H1 (cell line): ENCODE data around the gene ELFN1. TPM values are rescaled to one million over a fixed set of nuclear protein-coding genes. Genes with fewer than 3 reads are reported as not detected.

Experiments used
- CTCF ChIA-PET: fragments of 300-600 bp; sonication (Branson Sonifier 250); formaldehyde crosslinking; loops from one replicate; lab custom pipeline; 2021; ENCODE audit not compliant: partially characterized antibody; lab: Charles Lee
- POLR2A ChIA-PET: fragments of 300-600 bp; sonication (Branson Sonifier 250); formaldehyde crosslinking; loops from one replicate; lab custom pipeline; 2021; ENCODE audit warnings: inconsistent platforms; ENCODE audit not compliant: partially characterized antibody; lab: Charles Lee
- DNase-seq, 2 experiments: peaks; one replicate each; pipeline versions ENCODE4 v3.0.0 to v3.0.0-alpha.2; 2010 to 2022; ENCODE audit warnings: low spot score in 2 of 2, low read depth in 1 of 2, mixed read lengths in 1 of 2
- FAIRE-seq: peaks from 2 replicates; lab custom pipeline; 2011; peaks lifted over from hg19 to GRCh38; lab: Jason Lieb, UNC
- H2AFZ ChIP-seq: 2 replicates; pipeline ENCODE4 v1.8.1; 2012; ENCODE audit warnings: low read length, inconsistent platforms
- H2AK5ac ChIP-seq: 2 replicates; pipeline ENCODE4 v1.6.1; 2013; ENCODE audit warnings: low read depth, low read length
- H2BK120ac ChIP-seq: replicated peaks from 2 replicates; pipeline ENCODE3; 2013; ENCODE audit warnings: low read depth, low read length, inconsistent platforms
- H2BK12ac ChIP-seq: 2 replicates; pipeline ENCODE4 v1.6.1; 2013; ENCODE audit warnings: low read depth, low read length
- H2BK15ac ChIP-seq: 2 replicates; pipeline ENCODE4 v1.6.1; 2013; ENCODE audit warnings: low read length
- H2BK20ac ChIP-seq: 2 replicates; pipeline ENCODE4 v1.6.1; 2013; ENCODE audit warnings: low read length
- H2BK5ac ChIP-seq: 2 replicates; pipeline ENCODE4 v1.6.1; 2013; ENCODE audit warnings: low read depth, low read length
- H3K14ac ChIP-seq: 2 replicates; pipeline ENCODE4 v1.6.1; 2013; ENCODE audit warnings: inconsistent platforms; ENCODE audit not compliant: insufficient read length
- H3K18ac ChIP-seq: 2 replicates; pipeline ENCODE4 v1.6.1; 2013; ENCODE audit warnings: low read length; ENCODE audit errors: extremely low read depth
- H3K23ac ChIP-seq: 2 replicates; pipeline ENCODE4 v1.6.1; 2013; ENCODE audit warnings: inconsistent platforms; ENCODE audit not compliant: insufficient read length
- H3K23me2 ChIP-seq: 2 replicates; pipeline ENCODE4 v1.6.1; 2013; ENCODE audit warnings: low read depth, low read length
- H3K27ac ChIP-seq: 2 replicates; pipeline ENCODE4 v1.6.1; 2011; ENCODE audit warnings: low read depth, low read length, inconsistent platforms
- H3K27me3 ChIP-seq, 4 experiments: replicated peaks in 1 of 4; 1 replicate in 1 of 4; 2 replicates in 3 of 4; pipeline versions ENCODE4 v1.6.1 to v1.8.1; 2011 to 2013; ENCODE audit warnings: low read length in 3 of 4, mild to moderate bottlenecking in 3 of 4, inconsistent platforms in 2 of 4, mixed read lengths in 2 of 4, moderate library complexity in 1 of 4; ENCODE audit not compliant: control insufficient read depth in 3 of 4, insufficient read depth in 3 of 4; ENCODE audit errors: extremely low read depth in 1 of 4
- H3K36me3 ChIP-seq, 4 experiments: 2 replicates each; pipeline versions ENCODE4 v1.6.1 to v1.8.1; 2011 to 2013; ENCODE audit warnings: mild to moderate bottlenecking in 4 of 4, low read length in 3 of 4, moderate library complexity in 2 of 4, control low read depth in 1 of 4, inconsistent platforms in 1 of 4; ENCODE audit not compliant: insufficient read depth in 4 of 4, control insufficient read depth in 2 of 4
- H3K4ac ChIP-seq: replicated peaks from 2 replicates; pipeline ENCODE3; 2013; ENCODE audit warnings: low read length, low read depth, mixed read lengths, inconsistent platforms; ENCODE audit not compliant: insufficient read length
- H3K4me1 ChIP-seq, 4 experiments: replicated peaks in 1 of 4; 1 replicate in 1 of 4; 2 replicates in 3 of 4; pipeline versions ENCODE4 v1.6.1 to v1.8.1; 2011 to 2013; ENCODE audit warnings: low read length in 3 of 4, inconsistent platforms in 2 of 4, mixed read lengths in 1 of 4; ENCODE audit not compliant: insufficient read depth in 4 of 4, control insufficient read depth in 3 of 4
- H3K4me2 ChIP-seq, 2 experiments: 2 replicates each; pipeline versions ENCODE4 v1.6.1 to v1.8.1; 2011 to 2013; ENCODE audit warnings: low read depth in 2 of 2, low read length in 2 of 2, control low read depth in 1 of 2, inconsistent platforms in 1 of 2, mild to moderate bottlenecking in 1 of 2; ENCODE audit not compliant: insufficient read depth in 1 of 2
- H3K4me3 ChIP-seq, 4 experiments: fragments of 200-600, 300-600 bp in 1 of 4; sonication (generic), shearing (Covaris generic), sonication (Bioruptor Twin) in 1 of 4; 2 replicates each; pipeline versions ENCODE4 v1.5.1 to v1.8.1; 2011 to 2016; ENCODE audit warnings: low read length in 4 of 4, low read depth in 3 of 4, control low read depth in 2 of 4, inconsistent platforms in 2 of 4, mild to moderate bottlenecking in 2 of 4, mixed read lengths in 1 of 4, moderate library complexity in 1 of 4; ENCODE audit not compliant: insufficient read depth in 2 of 4; ENCODE audit errors: extremely low read depth in 1 of 4
- H3K56ac ChIP-seq: replicated peaks from 2 replicates; pipeline ENCODE3; 2013; ENCODE audit warnings: low read depth, mild to moderate bottlenecking, mixed read lengths, low read length, inconsistent platforms; ENCODE audit not compliant: insufficient read length
- H3K79me1 ChIP-seq: 2 replicates; pipeline ENCODE4 v1.6.1; 2013; ENCODE audit warnings: low read depth, low read length, control low read depth
- H3K79me2 ChIP-seq, 2 experiments: 2 replicates each; pipeline versions ENCODE4 v1.6.1 to v1.8.1; 2012 to 2013; ENCODE audit warnings: low read length in 2 of 2, mild to moderate bottlenecking in 2 of 2, inconsistent platforms in 1 of 2; ENCODE audit not compliant: insufficient read depth in 2 of 2, control insufficient read depth in 1 of 2
- H3K9ac ChIP-seq, 4 experiments: replicated peaks in 1 of 4; 1 replicate in 1 of 4; 2 replicates in 3 of 4; pipeline versions ENCODE4 v1.6.1 to v1.8.1; 2011 to 2013; ENCODE audit warnings: low read depth in 3 of 4, low read length in 3 of 4, control low read depth in 2 of 4, mild to moderate bottlenecking in 2 of 4, moderate library complexity in 2 of 4, inconsistent platforms in 1 of 4; ENCODE audit errors: extremely low read depth in 1 of 4
- H3K9me3 ChIP-seq, 2 experiments: 2 replicates each; pipeline versions ENCODE4 v1.6.1 to v1.8.1; 2012 to 2013; ENCODE audit warnings: mild to moderate bottlenecking in 2 of 2, moderate library complexity in 2 of 2, control low read depth in 1 of 2, inconsistent platforms in 1 of 2, low read depth in 1 of 2, low read length in 1 of 2, mixed read lengths in 1 of 2; ENCODE audit not compliant: insufficient read depth in 2 of 2
- H4K20me1 ChIP-seq, 2 experiments: replicated peaks in 1 of 2; 2 replicates each; pipeline versions ENCODE3 to v1.8.1; 2011 to 2013; ENCODE audit warnings: inconsistent platforms in 2 of 2, low read length in 2 of 2, mild to moderate bottlenecking in 1 of 2; ENCODE audit not compliant: insufficient read depth in 2 of 2, control insufficient read depth in 1 of 2
- H4K5ac ChIP-seq: 2 replicates; pipeline ENCODE4 v1.6.1; 2013; ENCODE audit warnings: low read length, low read depth, mixed read lengths, inconsistent platforms; ENCODE audit not compliant: insufficient read length
- H4K8ac ChIP-seq: 2 replicates; pipeline ENCODE4 v1.8.0; 2013; ENCODE audit warnings: mild to moderate bottlenecking, moderate library complexity, low read length, inconsistent platforms; ENCODE audit not compliant: insufficient read depth; ENCODE audit errors: extremely low read depth
- H4K91ac ChIP-seq: replicated peaks from 2 replicates; pipeline ENCODE3; 2013; ENCODE audit warnings: low read length, mixed read lengths, inconsistent platforms; ENCODE audit not compliant: insufficient read length
- CHD1 ChIP-seq: IDR thresholded peaks from 2 replicates; pipeline ENCODE4 v1.6.1; 2012; ENCODE audit warnings: low read depth, low read length, improper control_type of control experiment
- E2F6 ChIP-seq: IDR thresholded peaks from 2 replicates; pipeline ENCODE4 v1.6.1; 2012; ENCODE audit warnings: inconsistent platforms
- EGR1 ChIP-seq: IDR thresholded peaks from 2 replicates; pipeline ENCODE4 v1.6.1; 2011; ENCODE audit warnings: low read depth, low read length, borderline replicate concordance
- EZH2 ChIP-seq: fragments of 200-600 bp; sonication (generic); IDR thresholded peaks from 2 replicates; pipeline ENCODE4 v1.7.1; 2012; ENCODE audit warnings: low read depth, mild to moderate bottlenecking, moderate library complexity, low read length, inconsistent platforms; ENCODE audit not compliant: severe bottlenecking
- JUND ChIP-seq: IDR thresholded peaks from 2 replicates; pipeline ENCODE4 v1.6.1; 2011; ENCODE audit warnings: mild to moderate bottlenecking, improper control_type of control experiment, low read length
- KDM5A ChIP-seq: fragments of 200-600 bp; IDR thresholded peaks from 2 replicates; pipeline ENCODE4 v1.7.1; 2012; ENCODE audit warnings: mild to moderate bottlenecking, low read length, inconsistent platforms, mixed read lengths
- MAX ChIP-seq: IDR thresholded peaks from 2 replicates; pipeline ENCODE4 v1.6.1; 2012; ENCODE audit warnings: inconsistent platforms
- NANOG ChIP-seq: IDR thresholded peaks from 2 replicates; pipeline ENCODE4 v1.6.1; 2011; ENCODE audit warnings: low read length, low read depth, mild to moderate bottlenecking, inconsistent platforms; ENCODE audit not compliant: insufficient read depth, poor library complexity, severe bottlenecking
- NRF1 ChIP-seq: IDR thresholded peaks from 2 replicates; pipeline ENCODE4 v1.6.1; 2011; ENCODE audit warnings: mild to moderate bottlenecking, low read depth, low read length, improper control_type of control experiment
- SAP30 ChIP-seq: fragments of 300-600 bp; sonication (generic); IDR thresholded peaks from 2 replicates; pipeline ENCODE4 v1.7.1; 2012; ENCODE audit warnings: low read length, moderate library complexity, mild to moderate bottlenecking, inconsistent platforms; ENCODE audit not compliant: insufficient read depth, insufficient replicate concordance
- SIRT6 ChIP-seq: IDR thresholded peaks from one replicate; pipeline ENCODE4 v1.7.1; 2012; ENCODE audit warnings: low read length, inconsistent platforms
- WGBS, 2 experiments: shearing (Covaris generic) in 1 of 2; methylation state at CpG; one replicate each; pipeline versions ENCODE4 v1.1.6 to v1.1.7; 2013 to 2015; ENCODE audit warnings: low lambda C conversion rate in 2 of 2, mixed read lengths in 2 of 2, inconsistent platforms in 1 of 2, low coverage in 1 of 2, missing lambda C conversion rate in 1 of 2; ENCODE audit not compliant: insufficient replicate concordance in 2 of 2, insufficient coverage in 1 of 2, insufficient read length in 1 of 2; ENCODE audit errors: extremely low coverage in 1 of 2, missing lambda C conversion rate in 1 of 2; 5-methylcytosine and 5-hydroxymethylcytosine counted together
- polyA plus RNA-seq, 7 experiments: library from polyadenylated mRNA; depleted of rRNA in 3 of 7; stranded (reverse) in 5 of 7; unstranded in 2 of 7; fragments of >200 nt in 5 of 7; fragments of 200-250 nt in 2 of 7; gene quantifications; 1 replicate in 5 of 7; 2 replicates in 1 of 7; 4 replicates in 1 of 7; pipeline versions ENCODE4 v1.2.1 to v1.2.3, GENCODE V29; 2011 to 2013; ENCODE audit warnings: missing spikeins in 2 of 7, mixed read lengths in 2 of 7
- total RNA-seq: library from RNA; stranded (reverse); fragmentation: NEBNext Ultra II Directional; extraction: Animal tissue kit (Norgen Biotek cat#: 25700); gene quantifications from 2 replicates; pipeline ENCODE4 v1.2.1, GENCODE V29; 2021

Gene ELFN1
- total and polyA plus RNA-seq, 2 of the 8 experiments (the other 6 are each of a cell fraction or from before 2014, with no cell fraction given): 2.0 to 4.5 TPM

GRCh38 chr7:1781369-1781768, 111.3 kb downstream of the ELFN1 start:
- no peaks in the 10 kb centered on the region for H3K79me2 ChIP-seq
- no peak overlapping the region for H3K4me3 ChIP-seq
- H3K56ac ChIP-seq: no peak overlapping the region
- TF ChIP-seq JUND: no peak
- TF ChIP-seq SAP30: no peak
- no peak for TF ChIP-seq NANOG
- TF ChIP-seq EGR1: no peak
- TF ChIP-seq KDM5A: no peak
- TF ChIP-seq NRF1: no peak
- no peak for TF ChIP-seq E2F6
- TF ChIP-seq SIRT6: no peak
- TF ChIP-seq EZH2: no peak
- TF ChIP-seq CHD1: no peak
- TF ChIP-seq MAX: no peak
- 89% methylated on average over 12 of the region's 12 CpGs; no CpG with 5 or more reads in 1 of the 2 experiments for WGBS, 2 experiments
- no peak overlapping the region for H2AFZ ChIP-seq
- H4K91ac ChIP-seq: no peak overlapping the region
- POLR2A ChIA-PET: no interaction called here
- no peak overlapping the region for H4K5ac ChIP-seq
- H2AK5ac ChIP-seq: no peak overlapping the region
- H3K27me3 ChIP-seq: no peaks in the 10 kb centered on the region
- no peak overlapping the region for H2BK120ac ChIP-seq
- DNase-seq (no peak), FAIRE-seq (no peak)
- H2BK20ac ChIP-seq: no peak overlapping the region
- H3K27ac ChIP-seq: no peak overlapping the region
- H3K18ac ChIP-seq: no peak overlapping the region
- no peak overlapping the region for H3K4me2 ChIP-seq
- H3K9me3 ChIP-seq: peaks cover 5 to 10% of the 10 kb centered on the region in 2 experiments; a peak in 2 of 4 replicates
- no peak overlapping the region for H3K23ac ChIP-seq
- CTCF ChIA-PET: interaction anchor here (0.9 to 1.8 kb wide), 3 partner anchors 14 to 20 kb away, joined by 5 to 10 read pairs (median 8); no protein-coding TSS in a partner anchor
- H2BK5ac ChIP-seq: no peak overlapping the region
- no peaks in the 10 kb centered on the region for H4K20me1 ChIP-seq
- H3K4me1 ChIP-seq: no peaks in the 10 kb centered on the region
- no peaks in the 10 kb centered on the region for H3K79me1 ChIP-seq
- H2BK12ac ChIP-seq: no peak overlapping the region
- H3K14ac ChIP-seq: no peak overlapping the region
- H2BK15ac ChIP-seq: no peak overlapping the region
- H4K8ac ChIP-seq: no peak overlapping the region
- no peak overlapping the region for H3K9ac ChIP-seq
- no peaks in the 10 kb centered on the region for H3K36me3 ChIP-seq
- H3K23me2 ChIP-seq: no peaks in the 10 kb centered on the region
- no peak overlapping the region for H3K4ac ChIP-seq
